Femur (tissue), 1 donor: ENCODE data around the gene EHD4.
A peak's percentile ranks its signal among the peaks of the same experiment; 100 is the strongest.

Experiments used
- DNase-seq: peaks from one replicate; pipeline ENCODE4 v3.0.0-alpha.2; 2017

Gene EHD4

DNA sequence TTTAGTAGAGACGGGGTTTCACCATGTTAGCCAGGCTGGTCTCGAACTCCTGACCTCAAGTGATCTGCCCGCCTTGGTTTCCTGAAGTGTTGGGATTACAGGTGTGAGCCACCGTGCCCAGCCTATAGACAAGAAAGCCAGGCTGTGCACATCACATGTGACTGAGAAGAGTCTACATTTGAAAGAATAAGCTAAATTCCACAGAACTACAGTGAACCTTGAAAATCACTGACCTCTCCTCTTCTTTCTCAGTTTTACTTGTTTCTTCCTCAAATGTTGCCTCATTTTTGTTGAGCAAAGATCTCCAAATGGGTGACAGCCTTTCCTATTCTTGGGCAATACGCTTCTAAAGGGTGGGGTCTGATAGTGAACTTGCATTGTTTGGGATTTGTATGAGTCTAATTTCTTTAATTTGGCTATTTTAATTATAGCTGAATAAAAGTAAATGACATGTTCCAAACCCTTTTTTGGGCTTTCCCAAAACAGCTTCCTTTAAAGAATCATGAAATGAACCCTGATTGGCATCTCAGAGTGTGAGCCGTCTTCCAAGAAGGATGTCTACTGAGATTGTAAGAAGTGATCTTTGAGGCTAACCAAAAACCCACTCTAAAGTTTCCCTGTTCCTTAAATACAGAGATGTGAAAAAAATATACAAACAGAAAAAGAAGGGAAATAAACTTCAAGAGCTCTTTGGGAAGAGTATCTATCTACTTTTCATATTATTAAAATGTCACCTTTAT is 56.9 kb downstream of the EHD4 start:
- no peak for DNase-seq

DNA sequence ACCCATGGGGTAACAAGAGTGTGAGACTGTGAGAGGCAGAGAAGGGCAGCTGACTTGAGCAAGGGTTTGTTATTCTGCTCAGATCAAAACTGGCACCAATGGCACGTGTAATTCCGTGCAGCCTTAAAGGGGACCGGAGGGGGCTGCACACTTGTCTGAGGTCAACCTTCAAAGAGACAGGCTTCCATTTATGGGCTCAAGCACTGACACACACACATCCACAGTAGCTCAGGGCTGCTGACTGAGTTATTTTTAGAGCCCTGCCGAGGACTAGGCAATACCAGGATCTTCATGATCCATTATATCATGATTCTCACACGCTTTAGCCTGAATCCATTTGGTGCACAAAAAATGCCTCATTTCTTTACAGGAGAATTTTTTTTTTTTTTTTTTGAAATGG is 57.9 kb downstream of the EHD4 start:
- no peak for DNase-seq

DNA sequence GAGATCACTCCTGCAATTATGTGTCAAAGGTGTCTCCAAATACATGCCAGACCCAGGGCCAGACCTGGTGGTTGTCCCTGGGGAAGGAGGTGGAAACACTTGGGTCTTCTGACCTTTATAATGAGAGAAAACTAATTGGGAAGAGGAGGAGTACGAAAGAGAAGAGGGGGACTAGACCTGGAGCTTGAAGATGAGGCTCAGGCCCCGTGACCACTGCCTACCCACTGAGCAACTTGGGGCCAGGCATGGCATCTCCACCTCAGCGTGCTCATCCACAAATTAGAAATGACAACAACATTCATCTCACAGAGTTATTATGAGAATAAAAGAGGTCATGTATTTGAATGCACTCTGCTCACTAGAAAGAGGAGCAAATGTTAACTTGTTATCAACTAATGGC is 59.1 kb downstream of the EHD4 start:
- DNase-seq: no peak

DNA sequence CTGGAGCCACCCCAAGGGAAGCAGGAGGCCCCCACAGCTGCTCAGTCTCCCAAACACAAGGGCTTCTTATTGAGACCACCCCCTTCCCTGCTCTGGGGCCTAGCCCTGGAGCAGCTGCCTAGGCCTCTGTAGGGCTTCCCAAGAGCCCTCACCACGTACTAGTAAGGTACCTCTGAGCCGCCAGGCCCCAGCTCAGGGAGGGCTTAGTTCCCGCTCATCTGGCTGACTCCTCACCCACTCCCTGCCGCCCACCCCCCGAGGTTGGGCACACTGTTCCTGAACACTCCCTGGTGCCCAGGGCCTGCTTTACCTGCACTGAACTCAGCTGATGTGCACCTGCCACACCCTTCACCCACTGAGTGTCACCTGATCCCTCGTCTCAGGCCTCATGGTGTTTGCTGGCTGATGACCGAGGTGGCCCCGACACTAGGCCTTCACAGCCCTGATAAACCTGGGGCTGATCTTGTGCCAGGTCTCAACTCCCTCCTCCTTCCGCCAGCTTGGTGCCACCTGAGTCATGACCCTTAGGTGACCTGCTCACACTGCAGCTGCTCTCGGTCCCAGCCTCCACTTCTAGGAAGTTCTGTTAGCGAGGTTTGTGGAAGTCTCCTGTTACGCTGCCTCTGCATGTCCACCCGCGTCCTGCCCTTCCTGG is 60.5 kb downstream of the EHD4 start:
- no peak for DNase-seq

DNA sequence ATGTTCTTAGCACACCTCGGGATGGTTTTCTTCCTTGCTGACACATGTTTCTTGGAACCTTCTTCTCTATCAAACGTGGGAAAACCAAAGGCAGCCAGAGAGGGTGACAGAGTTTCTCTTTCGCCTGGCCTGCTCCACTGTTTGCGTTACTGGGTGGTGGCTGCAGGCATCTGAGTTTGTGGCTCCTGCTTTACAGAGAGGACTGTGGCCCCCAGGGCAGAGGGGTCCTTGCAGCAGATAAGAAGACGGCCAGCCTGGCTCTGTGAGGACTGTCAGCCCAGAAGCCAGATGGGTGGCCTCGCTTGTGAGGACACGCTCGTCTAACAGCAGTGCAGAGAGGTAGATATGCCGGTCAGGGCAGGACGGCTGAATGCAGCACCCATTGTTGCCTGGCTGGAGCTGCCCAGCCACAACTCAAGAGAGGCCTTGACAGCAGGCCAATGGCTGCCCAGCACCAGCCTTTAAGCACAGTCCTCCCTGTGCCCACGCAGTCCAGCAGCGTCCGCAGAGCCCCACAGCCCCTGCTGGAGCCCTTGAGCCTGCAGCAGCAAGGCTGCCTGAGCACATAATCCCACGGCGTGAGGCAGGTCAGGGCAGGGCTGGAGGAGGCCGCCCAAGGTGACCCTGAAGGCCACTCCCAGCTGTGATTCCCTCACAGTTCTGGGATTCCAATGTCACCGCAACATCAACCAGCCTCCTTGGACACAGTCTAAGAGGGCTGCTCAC is 63.5 kb downstream of the EHD4 start:
- DNase-seq: no peak

DNA sequence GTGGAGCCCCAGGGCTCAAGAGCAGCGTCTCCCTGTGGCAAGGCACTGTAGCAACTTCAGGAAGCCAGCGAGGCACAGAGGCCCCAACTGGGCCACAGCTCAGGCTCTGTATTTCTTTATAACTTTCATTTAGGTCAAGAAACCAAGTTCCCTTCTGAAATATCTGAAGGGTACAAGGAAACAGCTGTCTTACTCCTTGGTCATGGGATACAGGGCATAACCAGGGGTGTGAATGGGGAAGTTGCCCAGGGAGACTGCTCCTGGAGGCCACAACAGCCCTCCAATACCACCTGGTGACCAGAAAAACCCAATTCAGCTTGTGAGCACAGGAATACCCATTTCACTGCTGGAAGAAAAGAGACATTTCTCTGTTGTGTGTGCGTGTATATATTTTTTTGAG is 65.2 kb downstream of the EHD4 start:
- no peak for DNase-seq

DNA sequence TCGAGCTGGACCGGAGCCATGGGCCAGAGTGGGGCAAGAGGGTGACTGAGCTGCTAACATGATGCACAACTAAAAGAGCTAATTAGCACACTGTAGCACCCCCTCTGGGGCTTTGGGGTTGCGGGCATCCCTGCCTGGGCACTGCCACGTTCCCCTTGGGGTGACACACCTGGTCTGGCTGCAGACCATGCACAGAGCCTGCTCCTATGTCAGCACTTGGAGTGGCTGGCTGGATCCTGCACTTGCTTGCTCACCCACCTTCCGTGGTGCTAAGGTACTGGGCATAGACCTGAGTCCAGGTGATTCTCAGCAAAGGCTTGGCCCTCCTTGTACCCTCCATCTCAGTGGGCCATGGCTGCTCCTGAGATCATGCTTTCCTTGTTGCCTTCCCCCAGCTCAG is 65.7 kb downstream of the EHD4 start:
- no peak for DNase-seq

DNA sequence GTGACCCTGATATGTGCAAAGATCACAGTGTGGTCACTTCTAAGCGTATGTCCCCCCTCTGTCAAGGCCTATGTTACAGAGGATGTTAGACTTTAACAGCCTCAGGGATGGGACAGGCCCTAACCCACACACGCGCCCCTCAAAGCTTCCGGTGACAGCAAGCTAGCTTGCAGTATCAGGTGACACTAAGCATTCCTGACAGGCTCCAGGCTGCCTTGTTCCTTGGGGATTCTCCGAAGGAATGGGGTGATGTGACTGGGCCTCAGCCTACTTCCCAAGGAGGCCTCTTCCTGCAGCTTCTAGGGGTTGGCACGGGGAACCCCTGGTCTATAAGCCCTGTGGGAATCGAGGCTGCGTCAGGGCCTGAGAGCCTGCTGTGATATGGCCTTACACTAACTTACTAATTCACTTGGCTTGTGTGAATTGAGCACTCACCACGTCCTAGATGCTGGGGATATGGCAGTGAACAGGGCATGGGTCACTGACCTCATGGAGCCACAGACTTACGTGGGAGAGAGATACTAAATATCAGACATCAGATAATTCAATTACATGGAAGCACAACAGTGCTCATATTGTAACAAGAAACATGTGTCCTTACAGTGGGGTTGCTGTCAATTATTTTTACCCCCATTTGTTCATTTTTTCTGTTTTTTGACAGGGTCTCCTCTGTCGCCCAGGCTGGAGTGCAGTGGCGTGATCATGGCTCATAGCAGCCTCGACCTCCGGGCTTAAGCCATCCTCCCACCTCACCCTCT is 67.1 kb downstream of the EHD4 start:
- DNase-seq: peak; percentile 21

DNA sequence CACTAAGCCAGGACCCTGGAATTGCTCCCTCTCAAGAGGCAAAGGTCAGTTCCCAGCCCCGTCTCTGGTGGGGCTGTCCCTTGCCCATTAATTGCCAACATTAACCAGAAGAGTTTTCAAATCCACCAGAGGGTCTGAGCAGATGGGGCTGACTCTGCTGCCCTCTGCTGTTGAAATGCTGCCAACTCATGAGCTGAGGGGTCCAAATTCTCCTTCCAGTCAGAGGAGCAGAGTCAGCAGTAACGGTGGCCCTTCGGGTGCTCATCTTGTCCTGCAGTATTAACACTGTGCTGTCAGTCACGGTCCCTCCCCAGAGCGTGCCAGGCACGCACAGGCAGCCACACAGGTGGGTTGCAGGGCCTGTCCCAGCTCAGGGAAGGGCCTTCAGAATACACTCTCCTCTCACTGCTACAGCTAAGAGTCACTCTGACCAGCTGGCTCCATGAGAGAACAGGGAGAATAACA is 67.8 kb downstream of the EHD4 start:
- peak; percentile 83 for DNase-seq

DNA sequence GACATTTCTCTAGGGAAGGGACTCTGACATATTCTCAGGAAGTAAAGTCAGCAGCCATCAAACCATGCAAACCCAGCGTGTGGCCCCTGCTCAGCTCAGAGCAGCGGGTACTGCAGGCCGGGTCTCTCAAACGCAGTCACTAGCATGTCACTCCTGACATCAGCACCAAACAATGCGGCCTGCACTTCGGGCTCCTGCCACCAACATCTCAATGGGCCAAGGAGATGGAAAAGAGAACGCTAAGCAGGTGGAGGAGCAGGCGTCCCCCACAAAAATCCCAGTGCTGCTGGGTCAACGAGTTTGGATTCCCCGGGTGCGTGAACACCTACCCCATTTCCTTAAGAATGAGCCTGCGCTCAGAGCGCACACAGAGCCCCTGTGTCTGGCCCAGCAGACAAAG is 68.6 kb downstream of the EHD4 start:
- DNase-seq: no peak

DNA sequence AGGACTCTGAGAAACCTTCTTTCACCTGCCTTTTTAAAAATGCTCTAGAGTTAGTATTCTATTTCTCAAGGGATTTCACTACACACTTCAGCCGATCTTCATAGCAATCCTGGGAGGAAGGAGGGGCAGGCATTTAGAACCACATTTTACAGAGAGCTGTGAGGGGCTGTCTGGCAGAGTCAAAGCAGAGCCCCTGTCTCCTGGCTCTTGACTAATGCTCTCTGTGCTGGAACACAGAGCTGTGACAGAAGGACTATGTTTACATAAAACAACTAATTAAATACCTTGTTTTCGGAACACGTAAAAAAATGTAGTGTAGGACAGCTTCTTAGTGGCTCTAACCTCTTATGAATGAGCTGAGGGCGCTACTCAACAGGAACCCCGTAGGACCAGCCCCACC is 70.9 kb downstream of the EHD4 start:
- no peak for DNase-seq

DNA sequence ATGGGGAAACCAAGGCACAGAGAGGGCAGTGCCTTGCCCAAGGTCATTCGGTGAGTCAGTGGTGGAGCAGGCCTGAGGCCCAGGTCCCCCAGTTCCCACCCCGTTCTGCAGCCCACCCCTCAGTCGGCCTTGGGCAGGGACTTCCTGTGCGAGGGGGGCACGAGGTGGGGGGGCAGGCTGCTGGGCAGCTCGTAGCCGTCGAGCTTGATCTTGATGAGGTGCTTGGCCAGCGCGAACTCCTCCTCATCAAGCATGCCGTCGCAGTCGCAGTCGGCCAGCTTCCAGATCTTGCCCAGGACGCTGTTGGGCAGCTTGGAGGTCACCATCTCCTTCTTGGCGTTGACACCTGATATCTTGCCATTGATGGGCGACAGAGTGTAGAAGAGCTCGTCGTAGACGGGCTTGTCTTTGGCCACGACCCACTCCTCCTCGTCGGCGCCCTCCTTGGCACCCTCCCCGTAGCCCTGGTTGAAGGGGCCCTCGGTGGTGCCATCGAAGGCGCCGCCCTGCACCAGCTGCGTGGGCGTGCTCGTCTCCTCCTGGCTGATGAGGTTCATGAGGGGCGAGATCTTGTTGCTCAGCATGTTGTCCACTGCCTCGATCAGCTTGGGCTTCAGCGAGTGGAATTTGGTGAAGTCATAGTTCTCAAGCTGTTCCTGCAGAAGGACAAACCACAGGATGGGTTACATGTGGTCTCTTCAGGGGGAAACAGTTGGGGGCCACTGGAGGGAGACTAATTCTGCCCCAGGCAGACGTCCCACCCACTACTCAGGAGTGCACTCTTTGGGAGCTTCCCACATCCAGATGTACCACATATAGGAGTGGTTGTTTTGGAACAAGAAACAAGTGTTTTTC is 71.6 kb downstream of the EHD4 start:
- no peak for DNase-seq

DNA sequence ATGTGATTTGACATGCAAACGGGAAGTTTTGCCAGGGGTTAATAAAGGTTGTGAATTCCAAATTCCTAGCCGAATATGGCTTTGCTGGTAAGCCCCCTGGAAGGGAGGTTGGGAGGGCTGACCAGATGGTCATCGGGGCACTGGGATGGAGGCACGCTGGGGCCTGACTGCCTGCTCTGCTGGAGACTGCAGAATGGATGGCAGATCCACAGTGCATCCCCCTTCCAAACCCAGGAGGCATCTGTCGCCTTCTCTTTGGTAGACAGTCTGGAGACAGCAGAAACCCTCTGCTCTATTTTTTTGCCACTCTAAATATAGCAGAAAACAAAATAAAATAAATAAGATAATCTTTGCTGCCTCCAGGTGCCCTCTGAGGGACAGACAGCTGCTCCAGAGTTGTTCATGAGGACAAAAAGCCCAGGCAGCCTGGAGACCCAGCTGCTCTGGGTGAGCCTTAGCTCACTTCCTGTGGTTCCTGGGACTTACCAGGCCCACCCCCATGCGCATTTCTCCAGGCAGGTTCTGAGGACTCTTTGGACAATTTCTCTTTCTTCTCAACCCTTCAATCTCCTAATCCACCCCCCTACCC is 72.4 kb downstream of the EHD4 start:
- no peak for DNase-seq

DNA sequence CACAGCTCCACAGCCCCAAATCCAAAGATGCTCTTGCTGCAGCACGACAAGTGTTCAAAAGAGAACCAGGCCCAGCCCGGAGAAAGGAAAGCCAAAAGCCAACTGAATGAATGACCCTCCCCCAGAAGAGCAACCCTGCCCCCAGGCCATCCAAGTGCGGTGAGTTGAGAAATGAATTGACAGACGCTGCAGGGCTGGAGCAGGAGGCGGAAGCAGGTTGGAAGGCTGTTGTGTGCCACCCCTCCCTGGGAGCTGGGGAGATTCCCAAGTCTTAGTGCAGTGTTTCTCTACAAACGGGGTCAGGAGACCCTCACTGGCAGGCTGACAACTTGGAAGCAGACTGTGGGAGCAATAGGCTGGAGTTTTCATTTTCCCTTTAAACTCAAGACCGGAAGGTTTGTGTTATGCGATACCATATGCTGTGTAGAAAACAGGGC is 75.0 kb downstream of the EHD4 start:
- no peak for DNase-seq

DNA sequence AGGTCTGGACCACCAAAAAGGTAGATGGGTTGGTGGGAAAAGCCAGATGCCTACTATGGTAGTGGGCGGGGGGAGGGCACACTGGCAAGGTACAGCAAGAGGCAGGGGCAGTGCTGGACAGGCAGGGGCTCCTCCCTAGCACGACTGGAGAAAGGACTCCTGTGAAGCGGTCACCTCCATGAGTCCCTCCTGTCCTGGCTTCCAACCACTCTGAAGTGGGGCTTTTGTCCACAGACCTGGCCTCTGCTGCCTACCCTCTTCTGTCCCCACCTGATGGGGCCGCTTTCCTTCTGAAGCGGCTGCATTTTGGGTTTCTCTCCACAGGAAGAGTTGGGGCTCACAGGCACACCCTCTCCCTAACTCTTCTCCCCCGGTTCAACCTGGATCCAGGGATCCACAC is 75.8 kb downstream of the EHD4 start:
- no peak for DNase-seq

DNA sequence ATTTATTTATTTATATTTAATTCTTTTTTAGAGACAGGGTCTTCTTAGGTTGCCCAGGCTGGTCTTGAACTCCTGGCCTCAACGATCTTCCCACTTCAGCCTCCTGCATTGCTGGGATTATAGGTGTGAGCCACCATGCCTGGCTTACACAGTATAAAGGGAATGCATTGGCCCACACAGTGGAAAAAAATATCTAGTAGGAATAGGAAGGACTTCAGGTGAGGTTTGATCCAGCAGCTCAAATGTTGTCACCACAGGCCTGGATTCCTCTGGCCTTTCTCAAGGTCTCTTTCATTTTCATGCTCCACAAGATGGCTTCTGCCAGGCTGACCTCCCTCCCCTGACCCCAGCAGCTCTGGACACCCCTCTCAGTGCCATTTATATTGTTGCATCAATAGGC is 76.4 kb downstream of the EHD4 start:
- DNase-seq: no peak

DNA sequence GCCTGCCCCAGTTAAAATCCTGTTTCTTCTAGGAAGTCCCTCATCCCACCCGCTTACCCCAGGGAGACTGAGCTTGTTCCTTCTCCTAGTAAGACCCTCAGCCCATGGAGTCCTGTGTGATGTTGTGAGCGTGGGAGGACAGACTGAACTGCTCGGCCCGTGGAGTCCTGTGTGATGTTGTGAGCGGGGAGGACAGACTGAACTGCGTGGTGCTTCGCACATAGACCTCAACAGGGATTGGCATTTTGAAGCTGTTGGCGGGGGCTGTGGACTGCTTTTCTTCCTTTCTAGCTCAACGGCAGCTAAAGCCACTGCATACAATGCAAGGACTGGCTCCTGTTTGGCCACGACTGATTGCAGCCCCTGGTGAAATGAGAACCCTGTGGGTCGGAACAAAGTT is 76.9 kb downstream of the EHD4 start:
- no peak for DNase-seq

DNA sequence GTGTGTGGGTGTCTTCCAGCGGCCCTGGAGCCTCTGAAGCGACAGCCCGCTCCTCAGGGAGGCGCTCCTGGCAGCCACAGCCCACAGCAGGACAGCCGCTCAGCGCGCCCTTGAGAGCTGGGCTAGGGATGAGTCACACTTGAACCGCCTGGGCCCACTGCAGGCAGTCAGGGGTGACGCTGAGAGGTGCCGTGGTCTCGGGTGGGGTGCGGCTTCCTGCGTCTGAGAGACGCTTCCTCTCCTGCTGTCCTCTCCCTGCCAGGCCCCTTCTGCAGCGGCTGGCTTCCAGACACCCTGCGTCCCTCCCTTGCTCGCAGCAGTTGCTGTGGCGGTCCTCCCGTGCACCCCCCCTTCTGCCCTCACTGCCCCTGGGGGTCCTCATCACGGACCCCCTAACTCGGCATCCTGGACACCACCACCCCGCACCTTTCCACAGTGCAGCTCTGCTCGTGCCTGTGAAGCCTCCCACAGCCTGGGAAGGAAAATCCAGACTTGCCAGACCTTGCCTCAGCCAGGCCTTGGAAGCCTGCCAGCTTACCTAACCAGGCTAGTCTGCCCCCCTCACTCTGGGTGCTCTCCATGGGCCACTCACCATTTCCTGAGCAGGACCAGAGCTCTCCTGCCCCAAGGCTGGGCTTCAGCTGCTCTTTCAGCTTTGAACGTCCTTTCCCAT is 77.4 kb downstream of the EHD4 start:
- peak; percentile 75 for DNase-seq

DNA sequence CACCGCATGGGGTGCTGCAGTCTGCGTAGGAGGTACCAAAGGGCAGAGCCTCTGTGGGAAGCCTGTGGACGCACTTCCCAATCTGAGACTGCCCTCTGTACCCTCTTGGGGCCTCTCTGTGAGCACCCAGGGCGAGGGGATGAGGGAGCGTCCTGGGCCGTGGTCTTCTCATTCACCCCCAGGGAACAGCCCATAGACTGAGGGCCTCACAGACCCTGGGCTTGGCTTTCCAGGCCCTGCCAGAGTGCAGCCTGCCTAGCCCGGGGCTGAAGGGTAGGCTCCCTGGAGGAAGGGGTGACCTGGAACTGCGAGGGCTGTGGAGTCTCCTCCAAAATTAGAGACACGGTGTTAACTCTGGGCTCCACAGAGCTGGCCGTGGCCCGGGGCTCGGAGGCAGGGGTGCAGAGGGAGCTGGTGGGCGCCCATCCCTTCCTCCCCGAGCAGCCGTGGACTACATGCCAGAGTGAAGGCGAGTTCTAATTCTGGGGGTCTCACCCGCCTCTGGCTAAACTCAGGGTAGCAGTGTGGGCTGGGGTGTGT is 78.0 kb downstream of the EHD4 start:
- no peak for DNase-seq

DNA sequence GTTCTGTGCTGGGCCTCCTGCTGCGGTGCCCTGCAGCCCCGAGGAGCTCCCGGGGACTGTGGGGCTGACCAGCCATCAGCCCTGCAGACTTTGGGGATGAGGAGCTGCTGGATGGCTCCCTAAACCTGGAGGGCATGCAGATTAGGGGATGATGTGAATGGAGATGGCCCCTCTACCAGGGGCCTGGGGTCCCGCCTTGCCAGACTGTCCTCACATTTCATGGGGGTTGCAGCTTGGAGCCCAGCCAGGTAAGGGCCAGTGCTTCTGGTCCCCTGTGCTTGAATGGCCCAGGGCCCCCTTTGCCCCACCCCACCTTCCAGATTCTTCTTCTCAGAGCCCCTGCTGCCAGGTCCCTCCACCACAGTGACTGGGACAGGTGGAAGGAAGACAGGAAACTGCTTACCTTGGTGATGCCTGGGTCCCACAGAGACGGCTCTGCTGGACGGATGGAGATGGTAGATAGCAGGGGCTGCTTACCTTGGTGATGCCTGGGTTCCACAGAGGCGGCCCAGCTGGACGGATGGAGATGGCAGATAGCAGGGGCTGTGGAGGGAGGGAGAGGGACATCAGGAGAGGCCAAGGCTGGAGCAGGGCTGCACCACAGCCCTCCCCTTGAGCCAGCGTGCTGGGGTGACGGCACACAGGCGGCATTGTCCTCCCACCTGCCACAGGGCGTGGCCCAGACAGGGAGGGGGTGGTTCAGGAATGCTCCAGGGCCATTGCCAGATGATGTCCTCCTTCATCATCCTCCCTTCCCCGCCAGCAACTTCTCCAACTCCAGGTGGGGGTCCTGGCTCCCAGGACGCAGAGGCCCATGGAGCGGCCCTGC is 78.7 kb downstream of the EHD4 start, which contains the start of gene SPTBN5:
Gene SPTBN5 (minus strand): TSS at position 632 of the 829 bp plus-strand sequence. CDS start 556 bp downstream, at position 76.
- DNase-seq: no peak
